22Rv1 (cell line): Measurements from ENCODE around the gene A3GALT2.

ENCODE experiments used
- CTCF ChIP-seq: fragments of 450-650 bp; IDR thresholded peaks from 2 replicates; pipeline ENCODE4 v1.5.1; 2017; ENCODE audit warnings: mild to moderate bottlenecking
- ZFX ChIP-seq: fragments of 450-650 bp; IDR thresholded peaks from 2 replicates; pipeline ENCODE4 v1.6.1; 2017; ENCODE audit warnings: antibody characterized with exemption, borderline replicate concordance

GRCh38 chr1:33275706-33276572 lies 45.0 kb downstream of the A3GALT2 start:
- TF ChIP-seq CTCF (no peak), ZFX (no peak)
